Spleen (tissue), 7 donors: Measurements from ENCODE around the gene TENM4.

Experiments used
- CTCF ChIP-seq, 11 experiments: fragments of 200-600 bp in 7 of 11; fragments of 450-650 bp in 4 of 11; sonication (generic) in 4 of 11; IDR thresholded peaks in 8 of 11; conservative IDR thresholded peaks in 3 of 11; 1 replicate in 7 of 11; 2 replicates in 4 of 11; pipeline versions ENCODE4 v1.4.0 to v1.8.0; 2016 to 2021; ENCODE audit warnings: antibody characterized with exemption in 11 of 11, inconsistent platforms in 4 of 11, mild to moderate bottlenecking in 1 of 11
- POLR2A ChIP-seq, 3 donors: fragments of 450-650 bp; IDR thresholded peaks; one replicate each; pipeline ENCODE4 v1.5.1; 2017; ENCODE audit warnings: antibody characterized with exemption in 3 of 3, mild to moderate bottlenecking in 1 of 3
- POLR2AphosphoS5 ChIP-seq, 3 donors: sonication (generic); formaldehyde crosslinking; IDR thresholded peaks; one replicate each; pipeline ENCODE4 v1.5.1; 2017; ENCODE audit warnings: antibody characterized with exemption in 3 of 3
- donor health status: DM: no; HTN: no; CAD: no; lungs with moderate emphysema.
- donor health status: DM: no; HTN: no; CAD: no.
- donor health status: DM: no; HTN: no; CAD: no.

DNA sequence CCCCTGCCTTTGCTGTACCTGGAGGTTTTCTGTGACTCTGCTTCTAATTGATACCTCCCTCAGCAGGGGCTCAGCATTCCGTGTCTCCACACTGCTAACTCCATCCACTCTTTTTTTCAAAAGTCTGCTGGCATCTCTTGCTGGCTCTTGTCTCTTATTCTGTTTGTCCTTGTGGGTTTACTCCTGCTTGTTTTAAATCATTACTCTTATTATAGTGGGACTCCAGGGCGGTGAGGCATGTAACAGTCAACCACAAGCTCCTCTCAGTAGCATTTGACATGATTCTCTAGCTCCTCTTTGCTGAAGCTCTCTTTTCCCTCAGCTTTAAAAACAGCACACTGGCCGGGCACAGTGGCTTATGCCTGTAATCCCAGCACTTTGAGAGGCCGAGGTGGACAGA lies 605.9 kb downstream of the TENM4 start:
- TF ChIP-seq CTCF (IDR thresholded peaks at IDR 0.05 in 8 of 11, conservative IDR thresholded peaks at IDR 0.05 in 3 of 11) (no peak), POLR2A (IDR thresholded peaks at IDR 0.05) (no peak), POLR2AphosphoS5 (IDR thresholded peaks at IDR 0.05) (no peak)
